ENCODE results near the gene CCDC51. TPM values are rescaled to one million over a fixed set of nuclear protein-coding genes. Genes with fewer than 3 reads are reported as not detected.

The CCDC51 gene
- total RNA-seq, 1 experiment from 2014 or later, result 29.3 TPM

- H3K4me3 ChIP-seq (replicated peaks in 1 of 2; ENCODE audit: low read depth in 1 of 2, low read length in 2 of 2), result no peak overlapping the region
- peaks cover 57% of the 10 kb centered on the region for H3K79me2 ChIP-seq (ENCODE audit: insufficient read depth, low read length)
- ATAC-seq, result no peak
- no peak overlapping the region for H2AFZ ChIP-seq (ENCODE audit: low read depth, low read length, poor library complexity, severe bottlenecking)
- BruUV-seq (replicated peaks), result no TSS peak
- H3K9ac ChIP-seq (ENCODE audit: low read length), result no peak overlapping the region
- no peak overlapping the region; the same call in 1 of the 2 replicates for H3K27ac ChIP-seq (ENCODE audit: low read depth, low read length)
- RAD21 ChIA-PET (ENCODE audit: low non-redundant PET in 1 of 2, low total read pairs in 2 of 2, uncharacterized antibody in 2 of 2, unreplicated experiment in 2 of 2), result interaction anchor here in 1 of 2 experiments (0.9 kb wide), 1 partner anchor 24 kb away, joined by 3 read pairs; the partner anchor contains the start of gene ATRIP
- POLR2A ChIA-PET, result no interaction called here
- intact Hi-C loops (cut with micrococcal nuclease), result no loop called here
- no peaks in the 10 kb centered on the region for H3K9me3 ChIP-seq (ENCODE audit: control insufficient read depth in 1 of 2, insufficient read depth in 1 of 2, low read depth in 1 of 2, low read length in 2 of 2)
- no peaks in the 10 kb centered on the region for H3K27me3 ChIP-seq (ENCODE audit: insufficient read depth, low read length)
- peaks cover 0 to 7% of the 10 kb centered on the region in 2 experiments; a peak in 1 of 4 replicates for H3K36me3 ChIP-seq (ENCODE audit: control insufficient read depth in 1 of 2, insufficient read depth in 2 of 2, low read length in 2 of 2)
- no peaks in the 10 kb centered on the region for H4K20me1 ChIP-seq (ENCODE audit: insufficient read depth)
- H3K9me2 ChIP-seq (ENCODE audit: insufficient read depth), result no peaks in the 10 kb centered on the region
- CTCF ChIA-PET, result no interaction called here
- no peak for DNase-seq (ENCODE audit: low read depth, low spot score)
- TF ChIP-seq ZNF274 (IDR thresholded peaks at IDR 0.05; ENCODE audit: low read depth, low read length) (no peak), SIN3A (IDR thresholded peaks at IDR 0.05; ENCODE audit: low read depth) (no peak), CEBPB (IDR thresholded peaks at IDR 0.05; ENCODE audit: low read depth) (no peak), EGR1 (IDR thresholded peaks at IDR 0.05; ENCODE audit: low read depth) (no peak), EZH2phosphoT487 (IDR thresholded peaks at IDR 0.05; ENCODE audit: borderline replicate concordance) (no peak), ZFX (IDR thresholded peaks at IDR 0.05) (no peak), MAX (IDR thresholded peaks at IDR 0.05) (no peak), POLR2A (IDR thresholded peaks at IDR 0.05; ENCODE audit: borderline replicate concordance, extremely low read depth, insufficient read depth, insufficient read length) (no peak), CBX3 (IDR thresholded peaks at IDR 0.05; ENCODE audit: low read depth) (no peak), TCF7L2 (IDR thresholded peaks at IDR 0.05; ENCODE audit: borderline replicate concordance, extremely low read depth, insufficient read depth, insufficient read length) (no peak), EZH2 (IDR thresholded peaks at IDR 0.05) (no peak), SRF (IDR thresholded peaks at IDR 0.05; ENCODE audit: low read depth) (no peak), ZBTB33 (IDR thresholded peaks at IDR 0.05; ENCODE audit: extremely low read depth, insufficient replicate concordance, low read length) (no peak), POLR2AphosphoS5 (IDR thresholded peaks at IDR 0.05; ENCODE audit: low read depth, low read length) (no peak)
- peaks cover 33 to 57% of the 10 kb centered on the region in 2 experiments for H3K4me1 ChIP-seq (ENCODE audit: control insufficient read depth in 1 of 2, insufficient read depth in 2 of 2, low read length in 2 of 2)
- no peak overlapping the region for H3K4me2 ChIP-seq (ENCODE audit: low read length)
Observed at GRCh38 chr3:48470286-48470685, 30.4 kb upstream of the CCDC51 start.
